RCC 7860 (cell line): ENCODE results near the gene MYO1B.

Experiments used
- DNase-seq: peaks from one replicate; pipeline ENCODE4 v3.0.0-alpha.2; 2015; ENCODE audit warnings: low spot score
- FAIRE-seq: peaks from 2 replicates; lab custom pipeline; 2012; peaks lifted over from hg19 to GRCh38; lab: Jason Lieb, UNC

Gene MYO1B

GRCh38 chr2:191225126-191225525, 20.1 kb upstream of the MYO1B start:
- DNase-seq: no peak
- FAIRE-seq: no peak

GRCh38 chr2:191225690-191226089, 19.5 kb upstream of the MYO1B start:
- no peak for FAIRE-seq
- DNase-seq: no peak

GRCh38 chr2:191226196-191226595, 19.0 kb upstream of the MYO1B start:
- FAIRE-seq (no peak), DNase-seq (no peak)

GRCh38 chr2:191228333-191228732, 16.9 kb upstream of the MYO1B start:
- DNase-seq (no peak), FAIRE-seq (no peak)

GRCh38 chr2:191228861-191229260, 16.3 kb upstream of the MYO1B start:
- FAIRE-seq (no peak), DNase-seq (no peak)

GRCh38 chr2:191230174-191230573, 15.0 kb upstream of the MYO1B start:
- peak; percentile 94 for FAIRE-seq
- peak; percentile 96 for DNase-seq

- DNase-seq (no peak), FAIRE-seq (no peak)
Measured at GRCh38 chr2:191231995-191232394, 13.2 kb upstream of the MYO1B start.

GRCh38 chr2:191233533-191233932, 11.7 kb upstream of the MYO1B start:
- DNase-seq (no peak), FAIRE-seq (no peak)

- DNase-seq: no peak
Measured at GRCh38 chr2:191234376-191234775, 10.8 kb upstream of the MYO1B start.

GRCh38 chr2:191240871-191241270, 4.3 kb upstream of the MYO1B start:
- DNase-seq (no peak), FAIRE-seq (no peak)

More at GRCh38 chr2:191234376-191234775, 10.8 kb upstream of the MYO1B start:
- FAIRE-seq: no peak

- DNase-seq (no peak), FAIRE-seq (no peak)
Measured at GRCh38 chr2:191241418-191241817, 3.8 kb upstream of the MYO1B start.

GRCh38 chr2:191243154-191243553, 2.0 kb upstream of the MYO1B start:
- FAIRE-seq (no peak), DNase-seq (no peak)

- FAIRE-seq (no peak), DNase-seq (no peak)
Measured at GRCh38 chr2:191244350-191244749, 854 bp upstream of the MYO1B start.

GRCh38 chr2:191245869-191246531, 796 bp downstream of the MYO1B start:
- DNase-seq: peak; percentile 50
- FAIRE-seq: no peak

- no peak for FAIRE-seq
- DNase-seq: peak; percentile 18
Measured at GRCh38 chr2:191246820-191247380, 1.7 kb downstream of the MYO1B start.

- DNase-seq: peak; percentile 95
- peak; percentile 92 for FAIRE-seq
Measured at GRCh38 chr2:191247381-191248057, 2.3 kb downstream of the MYO1B start.

- no peak for DNase-seq
- no peak for FAIRE-seq
Measured at GRCh38 chr2:191249156-191249813, 4.1 kb downstream of the MYO1B start.

GRCh38 chr2:191250400-191250799, 5.2 kb downstream of the MYO1B start:
- DNase-seq (no peak), FAIRE-seq (no peak)

- DNase-seq (no peak), FAIRE-seq (no peak)
Measured at GRCh38 chr2:191250986-191251385, 5.8 kb downstream of the MYO1B start.

GRCh38 chr2:191252699-191253098, 7.5 kb downstream of the MYO1B start:
- FAIRE-seq: no peak
- no peak for DNase-seq

- FAIRE-seq (no peak), DNase-seq (no peak)
Measured at GRCh38 chr2:191253476-191253875, 8.3 kb downstream of the MYO1B start.

GRCh38 chr2:191255271-191255670, 10.1 kb downstream of the MYO1B start:
- DNase-seq (no peak), FAIRE-seq (no peak)
